Spleen (tissue), 7 donors: ENCODE data around the gene SLC25A13.

Experiments
- CTCF ChIP-seq, 11 experiments: fragments of 200-600 bp in 7 of 11; fragments of 450-650 bp in 4 of 11; sonication (generic) in 4 of 11; IDR thresholded peaks in 8 of 11; conservative IDR thresholded peaks in 3 of 11; 1 replicate in 7 of 11; 2 replicates in 4 of 11; pipeline versions ENCODE4 v1.4.0 to v1.8.0; 2016 to 2021; ENCODE audit warnings: antibody characterized with exemption in 11 of 11, inconsistent platforms in 4 of 11, mild to moderate bottlenecking in 1 of 11
- POLR2A ChIP-seq, 3 donors: fragments of 450-650 bp; IDR thresholded peaks; one replicate each; pipeline ENCODE4 v1.5.1; 2017; ENCODE audit warnings: antibody characterized with exemption in 3 of 3, mild to moderate bottlenecking in 1 of 3
- POLR2AphosphoS5 ChIP-seq, 3 donors: sonication (generic); formaldehyde crosslinking; IDR thresholded peaks; one replicate each; pipeline ENCODE4 v1.5.1; 2017; ENCODE audit warnings: antibody characterized with exemption in 3 of 3
- donor health status: DM: no; HTN: no; CAD: no; lungs with moderate emphysema.
- donor health status: DM: no; HTN: no; CAD: no.
- donor health status: DM: no; HTN: no; CAD: no.

GRCh38 chr7:96241855-96242254 lies 80.0 kb downstream of the SLC25A13 start:
- TF ChIP-seq CTCF (IDR thresholded peaks at IDR 0.05 in 8 of 11, conservative IDR thresholded peaks at IDR 0.05 in 3 of 11) (no peak), POLR2A (IDR thresholded peaks at IDR 0.05) (no peak), POLR2AphosphoS5 (IDR thresholded peaks at IDR 0.05) (no peak)
